Measurements from ENCODE around the gene CCNL1. TPM values are rescaled to one million over a fixed set of nuclear protein-coding genes. Genes with fewer than 3 reads are reported as not detected.
A peak's percentile ranks its signal among the peaks of the same experiment; 100 is the strongest.
"Not testable (repeated sequence)": the region's sequence is repeated elsewhere in the genome, so short reads cannot be mapped to it uniquely, and the experiment has no call there.

Gene CCNL1
- total and polyA plus RNA-seq, 2 experiments from 2014 or later: 87.6 to 223 TPM

- Histone ChIP-seq H3K4me1 (ENCODE audit: low read depth) (peaks cover 2% of the 10 kb centered on the region), H3K36me3 (no peaks in the 10 kb centered on the region), H3K27me3 (no peaks in the 10 kb centered on the region), H3K27ac (peak overlapping the region; percentile 90), H3K9me3 (ENCODE audit: low read depth) (no peaks in the 10 kb centered on the region), H3K4me3 (peak overlapping the region; percentile 32)
- no peak for DNase-seq (ENCODE audit: low read depth in 1 of 2, low spot score in 1 of 2)
- TF ChIP-seq CTCF (IDR thresholded peaks at IDR 0.05; ENCODE audit: low read depth, low read length): no peak
These were observed 14.3 kb upstream of the CCNL1 start for GRCh38 chr3:157174290-157174648.

GRCh38 chr3:157173343-157173742 is 13.4 kb upstream of the CCNL1 start:
- not testable (repeated sequence) for H3K4me1 ChIP-seq (ENCODE audit: low read depth); H3K27me3 ChIP-seq; H3K36me3 ChIP-seq; H3K4me3 ChIP-seq; H3K9me3 ChIP-seq (ENCODE audit: low read depth); DNase-seq (ENCODE audit: low read depth in 1 of 2, low spot score in 1 of 2)
- peak overlapping the region; percentile 90 for H3K27ac ChIP-seq

GRCh38 chr3:157172746-157173145 is 12.8 kb upstream of the CCNL1 start:
- Histone ChIP-seq H3K4me3 (no peak overlapping the region), H3K9me3 (ENCODE audit: low read depth) (no peaks in the 10 kb centered on the region), H3K4me1 (ENCODE audit: low read depth) (peaks cover 2% of the 10 kb centered on the region), H3K27me3 (no peaks in the 10 kb centered on the region), H3K36me3 (no peaks in the 10 kb centered on the region), H3K27ac (no peak overlapping the region)
- no peak for TF ChIP-seq CTCF (IDR thresholded peaks at IDR 0.05; ENCODE audit: low read depth, low read length)
- no peak for DNase-seq (ENCODE audit: low read depth in 1 of 2, low spot score in 1 of 2)

GRCh38 chr3:157170861-157171260 is 10.9 kb upstream of the CCNL1 start:
- H3K4me3 ChIP-seq: no peak overlapping the region
- no peak overlapping the region for H3K27ac ChIP-seq
- no peaks in the 10 kb centered on the region for H3K27me3 ChIP-seq
- H3K4me1 ChIP-seq (ENCODE audit: low read depth): peaks cover 2% of the 10 kb centered on the region
- TF ChIP-seq CTCF (IDR thresholded peaks at IDR 0.05; ENCODE audit: low read depth, low read length): no peak
- no peaks in the 10 kb centered on the region for H3K36me3 ChIP-seq
- no peaks in the 10 kb centered on the region for H3K9me3 ChIP-seq (ENCODE audit: low read depth)
- no peak for DNase-seq (ENCODE audit: low read depth in 1 of 2, low spot score in 1 of 2)

GRCh38 chr3:157167371-157168042 is 7.6 kb upstream of the CCNL1 start:
- no peaks in the 10 kb centered on the region for H3K27me3 ChIP-seq
- H3K27ac ChIP-seq: no peak overlapping the region
- DNase-seq (ENCODE audit: low read depth in 1 of 2, low spot score in 1 of 2): no peak
- TF ChIP-seq CTCF (IDR thresholded peaks at IDR 0.05; ENCODE audit: low read depth, low read length): no peak
- no peaks in the 10 kb centered on the region for H3K36me3 ChIP-seq
- H3K9me3 ChIP-seq (ENCODE audit: low read depth): no peaks in the 10 kb centered on the region
- H3K4me1 ChIP-seq (ENCODE audit: low read depth): peaks cover 2% of the 10 kb centered on the region
- H3K4me3 ChIP-seq: no peak overlapping the region

GRCh38 chr3:157166561-157166960 is 6.6 kb upstream of the CCNL1 start:
- Histone ChIP-seq H3K9me3 (ENCODE audit: low read depth) (no peaks in the 10 kb centered on the region), H3K4me3 (no peak overlapping the region), H3K27me3 (no peaks in the 10 kb centered on the region), H3K27ac (no peak overlapping the region), H3K4me1 (ENCODE audit: low read depth) (peaks cover 2% of the 10 kb centered on the region), H3K36me3 (no peaks in the 10 kb centered on the region)
- no peak for TF ChIP-seq CTCF (IDR thresholded peaks at IDR 0.05; ENCODE audit: low read depth, low read length)
- no peak for DNase-seq (ENCODE audit: low read depth in 1 of 2, low spot score in 1 of 2)
